Breast epithelium (tissue), 4 donors: ENCODE measurements around the gene CAPN15. TPM values are rescaled to one million over a fixed set of nuclear protein-coding genes. Genes with fewer than 3 reads are reported as not detected.

ENCODE experiments used
- DNase-seq, 2 donors: peaks; one replicate each; pipeline ENCODE4 v3.0.0-alpha.2; 2019; ENCODE audit warnings: low spot score in 2 of 2
- H3K27ac ChIP-seq, 2 donors: fragments of 200-600 bp; sonication (generic) in 1 of 2; one replicate each; pipeline ENCODE4 v1.5.1; 2016 to 2019; ENCODE audit warnings: mild to moderate bottlenecking in 1 of 2
- H3K27me3 ChIP-seq, 2 donors: fragments of 200-600 bp; sonication (generic) in 1 of 2; one replicate each; pipeline versions ENCODE4 v1.5.1 to v1.6.0; 2017 to 2019; ENCODE audit warnings: control low read depth in 1 of 2, mild to moderate bottlenecking in 1 of 2
- H3K36me3 ChIP-seq: fragments of 200-600 bp; one replicate; pipeline ENCODE4 v1.5.1; 2019
- H3K4me1 ChIP-seq, 2 donors: fragments of 200-600 bp; sonication (generic); one replicate each; pipeline ENCODE4 v1.5.1; 2016 to 2019; ENCODE audit warnings: control low read depth in 1 of 2
- H3K4me3 ChIP-seq, 3 donors: fragments of 200-600 bp; sonication (generic); 1 replicate in 2 of 3; 2 replicates in 1 of 3; pipeline ENCODE4 v1.5.1; 2016 to 2019; ENCODE audit warnings: mild to moderate bottlenecking in 3 of 3, moderate library complexity in 2 of 3
- H3K9me3 ChIP-seq, 2 donors: fragments of 200-600 bp; sonication (generic) in 1 of 2; one replicate each; pipeline ENCODE4 v1.5.1; 2016 to 2019; ENCODE audit warnings: control low read depth in 1 of 2
- POLR2A ChIP-seq: fragments of 450-650 bp; IDR thresholded peaks from one replicate; pipeline ENCODE4 v1.6.1; 2016; ENCODE audit warnings: antibody characterized with exemption, mild to moderate bottlenecking, moderate library complexity
- POLR2AphosphoS5 ChIP-seq, 3 donors: sonication (generic); formaldehyde crosslinking; IDR thresholded peaks; one replicate each; pipeline ENCODE4 v1.6.1; 2017; ENCODE audit warnings: antibody characterized with exemption in 3 of 3
- intact Hi-C: fragments of 100-400 bp; cut with DNase I; formaldehyde crosslinking; loops from one replicate; pipeline ENCODE4 v1.15.1; 2023; ENCODE audit warnings: low total_unique reads
- total RNA-seq, 3 donors: library from RNA; depleted of rRNA; stranded (reverse); fragments of >200 nt; gene quantifications; one replicate each; pipeline ENCODE4 v1.1.0, GENCODE V29; 2016
- TF ChIP-seq, protein P1 (sequence below), 3 donors: fragments of 450-650 bp; IDR thresholded peaks; one replicate each; pipeline ENCODE4 v1.5.1; 2016 to 2017; ENCODE audit warnings: antibody characterized with exemption in 3 of 3, mild to moderate bottlenecking in 3 of 3, moderate library complexity in 3 of 3

Gene CAPN15
- total RNA-seq, 3 donors from 2014 or later: 15.4 to 27.2 (median 15.5) TPM

DNA sequence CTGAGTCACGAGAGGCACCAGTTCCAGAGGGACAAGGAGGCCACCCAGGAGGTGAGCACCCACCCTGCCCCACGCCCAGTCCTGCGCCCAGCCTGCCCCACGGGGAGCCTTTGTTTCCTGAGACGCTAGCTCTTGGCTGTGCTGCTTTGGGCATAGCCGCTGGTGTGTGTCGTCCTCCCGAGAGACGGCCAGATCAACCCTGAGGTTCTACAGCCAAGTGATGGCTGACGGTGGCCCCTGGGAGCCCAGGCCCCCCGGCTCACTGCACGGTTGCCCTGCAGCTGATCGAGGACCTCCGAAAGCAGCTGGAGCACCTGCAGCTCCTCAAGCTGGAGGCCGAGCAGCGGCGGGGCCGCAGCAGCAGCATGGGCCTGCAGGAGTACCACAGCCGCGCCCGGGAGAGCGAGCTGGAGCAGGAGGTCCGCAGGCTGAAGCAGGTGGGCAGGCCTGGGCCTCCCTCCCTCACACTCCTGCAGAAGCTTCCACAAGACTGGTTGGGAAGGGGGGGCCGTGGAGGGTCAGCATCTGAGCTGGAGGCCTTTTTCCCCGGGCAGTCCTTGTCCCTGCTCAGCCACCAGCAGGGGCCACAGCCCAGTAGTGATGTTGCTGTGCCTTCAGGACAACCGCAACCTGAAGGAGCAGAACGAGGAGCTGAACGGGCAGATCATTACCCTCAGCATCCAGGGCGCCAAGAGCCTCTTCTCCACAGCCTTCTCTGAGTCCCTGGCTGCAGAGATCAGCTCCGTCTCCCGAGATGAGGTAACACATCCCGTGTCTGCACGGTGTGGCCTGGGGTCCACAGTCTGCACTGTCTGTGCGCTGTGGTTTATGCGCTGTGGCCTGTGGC, 7.4 kb upstream of the CAPN15 start:
- H3K27ac ChIP-seq: no peak overlapping the region
- TF ChIP-seq POLR2A (no peak), POLR2AphosphoS5 (IDR thresholded peaks at IDR 0.05) (no peak)
- TF ChIP-seq, protein P1, sequence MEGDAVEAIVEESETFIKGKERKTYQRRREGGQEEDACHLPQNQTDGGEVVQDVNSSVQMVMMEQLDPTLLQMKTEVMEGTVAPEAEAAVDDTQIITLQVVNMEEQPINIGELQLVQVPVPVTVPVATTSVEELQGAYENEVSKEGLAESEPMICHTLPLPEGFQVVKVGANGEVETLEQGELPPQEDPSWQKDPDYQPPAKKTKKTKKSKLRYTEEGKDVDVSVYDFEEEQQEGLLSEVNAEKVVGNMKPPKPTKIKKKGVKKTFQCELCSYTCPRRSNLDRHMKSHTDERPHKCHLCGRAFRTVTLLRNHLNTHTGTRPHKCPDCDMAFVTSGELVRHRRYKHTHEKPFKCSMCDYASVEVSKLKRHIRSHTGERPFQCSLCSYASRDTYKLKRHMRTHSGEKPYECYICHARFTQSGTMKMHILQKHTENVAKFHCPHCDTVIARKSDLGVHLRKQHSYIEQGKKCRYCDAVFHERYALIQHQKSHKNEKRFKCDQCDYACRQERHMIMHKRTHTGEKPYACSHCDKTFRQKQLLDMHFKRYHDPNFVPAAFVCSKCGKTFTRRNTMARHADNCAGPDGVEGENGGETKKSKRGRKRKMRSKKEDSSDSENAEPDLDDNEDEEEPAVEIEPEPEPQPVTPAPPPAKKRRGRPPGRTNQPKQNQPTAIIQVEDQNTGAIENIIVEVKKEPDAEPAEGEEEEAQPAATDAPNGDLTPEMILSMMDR (IDR thresholded peaks at IDR 0.05): no peak
- peaks cover 0 to 6% of the 10 kb centered on the region in 2 donors for H3K4me1 ChIP-seq
- no peak overlapping the region for H3K4me3 ChIP-seq
- intact Hi-C loops: no loop called here
- no peaks in the 10 kb centered on the region for H3K36me3 ChIP-seq
- H3K27me3 ChIP-seq: no peaks in the 10 kb centered on the region
- no peak for DNase-seq
- no peaks in the 10 kb centered on the region for H3K9me3 ChIP-seq

DNA sequence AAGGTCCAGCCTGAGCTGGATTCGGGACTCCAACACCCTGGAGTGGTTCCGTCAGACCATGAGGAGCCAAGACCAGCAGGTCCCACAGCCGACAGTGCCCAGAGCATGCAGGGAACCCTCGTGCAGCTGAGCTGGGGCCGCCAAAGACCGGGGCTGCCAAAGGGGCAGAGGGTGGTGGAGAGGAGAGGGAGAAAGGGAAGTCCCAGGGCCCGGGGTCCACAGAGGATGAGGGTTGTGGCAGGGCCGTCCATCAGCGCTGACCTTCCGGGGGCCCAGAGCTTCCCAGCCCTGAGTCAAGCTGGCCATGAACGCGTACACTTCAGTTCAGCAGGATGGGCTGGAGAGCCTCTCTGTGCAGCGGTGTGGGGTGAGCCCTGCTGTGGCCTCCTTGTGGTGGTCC, 6.7 kb upstream of the CAPN15 start:
- intact Hi-C loops: no loop called here
- TF ChIP-seq POLR2A (no peak), POLR2AphosphoS5 (IDR thresholded peaks at IDR 0.05) (no peak)
- TF ChIP-seq, protein P1 (IDR thresholded peaks at IDR 0.05): no peak
- DNase-seq: no peak
- Histone ChIP-seq H3K9me3 (no peaks in the 10 kb centered on the region), H3K27ac (no peak overlapping the region), H3K36me3 (no peaks in the 10 kb centered on the region), H3K27me3 (no peaks in the 10 kb centered on the region), H3K4me3 (no peak overlapping the region), H3K4me1 (peaks cover 0 to 13% of the 10 kb centered on the region in 2 donors)

DNA sequence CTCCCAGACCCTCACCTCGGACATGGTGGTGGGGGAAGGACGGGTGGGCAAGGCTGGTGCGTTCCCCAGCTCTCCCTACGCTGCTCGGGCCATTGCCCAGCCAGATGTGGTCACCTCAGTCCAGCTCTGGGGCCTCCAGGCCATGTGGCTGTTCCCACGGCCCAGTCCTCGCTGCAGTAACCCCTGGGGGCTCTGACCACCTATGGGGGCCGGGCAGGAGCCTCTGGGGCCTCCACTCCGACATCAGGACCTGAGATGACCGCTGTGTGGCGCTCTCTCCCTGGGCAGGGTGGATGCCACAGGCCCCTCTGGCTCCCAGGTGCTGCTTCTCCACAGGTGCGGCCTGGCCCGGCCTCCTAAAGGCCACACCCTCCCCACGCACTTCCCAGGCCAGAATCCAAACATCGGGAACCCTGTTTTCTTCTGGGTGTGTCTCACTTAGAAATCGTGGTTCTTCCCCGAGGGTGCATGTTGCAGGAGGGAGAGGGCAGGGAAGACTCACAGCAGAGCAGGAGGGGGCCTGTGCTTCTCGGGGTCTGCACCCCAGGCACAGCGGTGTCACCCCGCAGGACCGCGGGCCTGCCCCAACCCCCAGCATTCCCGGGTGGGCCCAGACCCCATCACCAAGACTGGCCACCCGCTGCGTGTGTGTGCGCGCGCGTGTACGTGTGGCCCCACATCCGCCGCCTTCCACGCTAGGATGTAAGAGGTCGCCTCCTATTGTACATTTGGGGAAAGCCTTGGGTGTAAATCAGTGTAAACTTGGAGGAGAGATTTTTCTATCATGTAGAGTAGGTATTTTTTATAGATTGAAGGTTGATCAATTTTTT, 5.9 kb upstream of the CAPN15 start:
- H3K9me3 ChIP-seq: no peaks in the 10 kb centered on the region
- no peak for DNase-seq
- TF ChIP-seq POLR2AphosphoS5 (IDR thresholded peaks at IDR 0.05) (no peak), POLR2A (no peak)
- TF ChIP-seq, protein P1 (IDR thresholded peaks at IDR 0.05): no peak
- intact Hi-C loops: no loop called here
- H3K36me3 ChIP-seq: no peaks in the 10 kb centered on the region
- no peak overlapping the region for H3K27ac ChIP-seq
- no peak overlapping the region for H3K4me3 ChIP-seq
- H3K4me1 ChIP-seq: peaks cover 0 to 20% of the 10 kb centered on the region in 2 donors
- H3K27me3 ChIP-seq: no peaks in the 10 kb centered on the region

DNA sequence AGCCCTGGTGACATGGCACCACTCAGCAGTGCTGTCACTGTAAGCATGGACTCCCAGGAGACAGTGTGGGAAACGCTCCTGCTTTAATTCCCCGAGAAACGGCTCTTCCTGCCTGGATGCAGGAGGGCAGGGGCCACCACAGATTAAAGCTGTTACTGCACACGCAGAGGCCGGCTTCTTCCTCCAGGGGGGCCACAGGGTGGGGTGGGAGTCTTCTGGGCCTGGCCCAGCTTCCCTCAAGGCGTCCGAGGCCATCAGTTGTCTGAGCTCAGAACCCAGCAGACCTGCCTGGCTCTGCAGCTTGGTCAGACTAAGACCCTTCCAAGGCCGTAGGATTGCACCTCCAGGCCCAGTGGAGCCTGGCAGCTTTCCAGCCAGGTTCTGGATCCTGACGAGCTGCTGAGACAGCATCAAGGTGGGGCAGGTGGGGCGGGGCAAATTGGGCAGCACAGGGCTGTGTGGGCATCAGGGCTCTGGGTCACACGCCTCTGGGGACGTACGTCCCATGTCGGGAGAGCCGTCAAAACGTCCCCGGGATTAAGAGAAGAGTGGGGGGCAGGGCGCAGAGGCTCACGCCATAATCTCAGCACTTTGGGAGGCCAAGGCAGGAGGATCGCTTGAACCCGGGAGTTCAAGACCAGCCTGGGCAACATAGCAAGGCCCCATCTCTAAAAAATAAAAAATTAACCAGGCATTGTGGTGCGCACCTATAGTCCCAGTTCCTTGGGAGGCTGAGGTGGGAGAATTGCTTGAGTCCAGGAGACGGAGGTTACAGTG, 5.0 kb upstream of the CAPN15 start:
- Histone ChIP-seq H3K36me3 (no peaks in the 10 kb centered on the region), H3K9me3 (no peaks in the 10 kb centered on the region), H3K4me3 (no peak overlapping the region), H3K27ac (no peak overlapping the region), H3K4me1 (peaks cover 0 to 20% of the 10 kb centered on the region in 2 donors), H3K27me3 (no peaks in the 10 kb centered on the region)
- DNase-seq: no peak
- intact Hi-C loops: no loop called here
- TF ChIP-seq, protein P1 (IDR thresholded peaks at IDR 0.05): no peak
